ENCODE results near the gene RIPOR2. TPM values are rescaled to one million over a fixed set of nuclear protein-coding genes. Genes with fewer than 3 reads are reported as not detected.

Gene RIPOR2
- total and polyA plus RNA-seq, 10 of the 15 experiments (the other 5 are each of a cell fraction or from before 2014, with no cell fraction given) = 22.2 to 48.2 (median 34.7) TPM

GRCh38 chr6:24949020-24949569, 13.3 kb upstream of the RIPOR2 start (continued):
- peak; percentile 57; the same call in 1 of the 2 replicates for TF ChIP-seq CBFB (IDR thresholded peaks at IDR 0.05; ENCODE audit: low read depth)
- TF ChIP-seq SREBF1 (IDR thresholded peaks at IDR 0.05; ENCODE audit: low read length) = no peak
- TF ChIP-seq NR2C1 (IDR thresholded peaks at IDR 0.05) = no peak
- no peak for TF ChIP-seq PBX3 (IDR thresholded peaks at IDR 0.05; ENCODE audit: insufficient replicate concordance, low read depth, low read length)
- peak; percentile 27; the same call in 1 of the 2 replicates for TF ChIP-seq NKRF (conservative IDR thresholded peaks at IDR 0.05)
- no peak for TF ChIP-seq REST (IDR thresholded peaks at IDR 0.05; ENCODE audit: low read depth, low read length)
- peak; percentile 67; the same call in 1 of the 2 replicates for TF ChIP-seq ATF2 (IDR thresholded peaks at IDR 0.05; ENCODE audit: low read length)
- peak; percentile 89 for TF ChIP-seq ZSCAN29 (IDR thresholded peaks at IDR 0.05)
- TF ChIP-seq ETV6 (conservative IDR thresholded peaks at IDR 0.05 in 1 of 2, IDR thresholded peaks at IDR 0.05 in 1 of 2; ENCODE audit: borderline replicate concordance in 1 of 2, low read depth in 1 of 2) = peak in 1 of 2 experiments; percentile 64; a peak in 1 of 4 replicates
- TF ChIP-seq ZNF687 (IDR thresholded peaks at IDR 0.05) = no peak
- peak; percentile 79 for TF ChIP-seq FOXM1 (IDR thresholded peaks at IDR 0.05; ENCODE audit: low read depth, low read length)
- no peak for TF ChIP-seq GABPA (IDR thresholded peaks at IDR 0.05; ENCODE audit: low read depth)
- no peak for TF ChIP-seq MYC (IDR thresholded peaks at IDR 0.05; ENCODE audit: insufficient read depth, insufficient read length, insufficient replicate concordance, low read length, severe bottlenecking)
- no peak for TF ChIP-seq PML (IDR thresholded peaks at IDR 0.05; ENCODE audit: low read length)
